Lower lobe of right lung (tissue), 2 donors: ENCODE measurements around the gene MROH7. TPM values are rescaled to one million over a fixed set of nuclear protein-coding genes. Genes with fewer than 3 reads are reported as not detected.

Experiments used
- ATAC-seq, 2 donors: fragments of 200-7000 bp; cut with Tn5 transposase; one replicate each; pipeline ENCODE4 v1.9.1; 2020 to 2022; ENCODE audit warnings: mild to moderate bottlenecking in 2 of 2, moderate library complexity in 2 of 2
- DNase-seq: peaks from one replicate; pipeline ENCODE4 v3.0.0-alpha.2; 2020
- H3K27ac ChIP-seq: fragments of 200-600 bp; one replicate; pipeline ENCODE4 v1.8.0; 2022
- H3K27me3 ChIP-seq: fragments of 200-600 bp; one replicate; pipeline ENCODE4 v1.8.0; 2022; ENCODE audit warnings: low read depth
- H3K36me3 ChIP-seq: fragments of 200-600 bp; one replicate; pipeline ENCODE4 v1.8.0; 2022; ENCODE audit warnings: mild to moderate bottlenecking
- H3K4me1 ChIP-seq: fragments of 200-600 bp; one replicate; pipeline ENCODE4 v1.8.0; 2022
- H3K4me3 ChIP-seq: fragments of 200-600 bp; one replicate; pipeline ENCODE4 v1.8.0; 2022; ENCODE audit warnings: mild to moderate bottlenecking
- H3K9me3 ChIP-seq: fragments of 200-600 bp; one replicate; pipeline ENCODE4 v1.8.0; 2022
- intact Hi-C: fragments of 100-400 bp; cut with DNase I; formaldehyde crosslinking; loops from one replicate; pipeline ENCODE4 v1.11.0; 2022
- total RNA-seq: library from RNA; stranded (reverse); fragmentation: NEBNext Ultra II Directional; extraction: Animal tissue kit (Norgen Biotek cat#: 25700); gene quantifications from one replicate; pipeline ENCODE4 v1.2.1, GENCODE V29; 2021
- TF ChIP-seq, protein P1 (sequence below): fragments of 200-600 bp; IDR thresholded peaks from one replicate; pipeline ENCODE4 v1.8.0; 2022; ENCODE audit warnings: antibody characterized with exemption, mild to moderate bottlenecking
- donor health status: DM: no; HTN: yes; CAD: no; lungs with severe emphysema.

Gene MROH7
- total RNA-seq, 1 donor from 2014 or later, result 2.1 TPM

DNA sequence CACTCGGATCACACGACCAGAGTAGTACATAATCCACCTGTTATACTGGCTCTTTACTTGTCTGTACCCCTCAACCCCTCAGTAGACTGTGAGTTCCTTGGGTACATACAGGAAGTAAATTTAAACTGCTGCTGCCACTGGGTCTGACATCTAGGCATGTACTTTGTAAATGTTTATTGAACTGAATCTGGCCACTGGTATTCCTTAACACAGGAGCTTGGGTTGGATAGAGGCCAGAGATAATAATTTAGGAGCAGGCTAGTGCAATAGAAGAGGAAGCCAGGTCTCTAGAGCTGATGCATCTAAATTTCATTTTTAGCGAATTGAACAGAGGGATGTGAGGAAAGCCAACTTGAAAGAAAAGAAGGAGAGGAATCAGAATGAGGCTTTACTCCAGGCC lies 86.4 kb downstream of the MROH7 start:
- Histone ChIP-seq H3K27me3 (no peaks in the 10 kb centered on the region), H3K4me3 (no peak overlapping the region), H3K9me3 (no peaks in the 10 kb centered on the region), H3K4me1 (no peaks in the 10 kb centered on the region), H3K36me3 (peaks cover 97% of the 10 kb centered on the region), H3K27ac (no peak overlapping the region)
- DNase-seq, result no peak
- intact Hi-C loops, result no loop called here
- TF ChIP-seq, protein P1, sequence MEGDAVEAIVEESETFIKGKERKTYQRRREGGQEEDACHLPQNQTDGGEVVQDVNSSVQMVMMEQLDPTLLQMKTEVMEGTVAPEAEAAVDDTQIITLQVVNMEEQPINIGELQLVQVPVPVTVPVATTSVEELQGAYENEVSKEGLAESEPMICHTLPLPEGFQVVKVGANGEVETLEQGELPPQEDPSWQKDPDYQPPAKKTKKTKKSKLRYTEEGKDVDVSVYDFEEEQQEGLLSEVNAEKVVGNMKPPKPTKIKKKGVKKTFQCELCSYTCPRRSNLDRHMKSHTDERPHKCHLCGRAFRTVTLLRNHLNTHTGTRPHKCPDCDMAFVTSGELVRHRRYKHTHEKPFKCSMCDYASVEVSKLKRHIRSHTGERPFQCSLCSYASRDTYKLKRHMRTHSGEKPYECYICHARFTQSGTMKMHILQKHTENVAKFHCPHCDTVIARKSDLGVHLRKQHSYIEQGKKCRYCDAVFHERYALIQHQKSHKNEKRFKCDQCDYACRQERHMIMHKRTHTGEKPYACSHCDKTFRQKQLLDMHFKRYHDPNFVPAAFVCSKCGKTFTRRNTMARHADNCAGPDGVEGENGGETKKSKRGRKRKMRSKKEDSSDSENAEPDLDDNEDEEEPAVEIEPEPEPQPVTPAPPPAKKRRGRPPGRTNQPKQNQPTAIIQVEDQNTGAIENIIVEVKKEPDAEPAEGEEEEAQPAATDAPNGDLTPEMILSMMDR, result no peak
- ATAC-seq, result no peak

DNA sequence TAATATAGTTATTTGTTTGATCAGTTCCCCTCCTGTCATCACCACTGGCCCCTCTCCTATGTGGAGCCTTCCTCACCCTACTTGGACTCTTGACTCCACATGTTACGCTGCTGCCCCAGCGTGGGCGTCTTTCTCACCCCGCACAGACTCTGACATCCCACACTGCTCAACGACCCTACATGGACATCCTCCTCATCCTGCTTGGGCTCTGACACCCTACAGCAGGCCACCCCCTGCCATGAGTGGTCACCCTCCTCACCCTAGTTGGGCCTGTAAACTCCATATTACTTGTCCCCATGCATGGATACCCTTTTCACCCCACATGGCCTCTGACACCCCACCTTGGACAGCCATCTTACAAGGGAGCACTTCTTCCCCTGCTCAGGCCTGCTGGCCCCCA lies 95.1 kb downstream of the MROH7 start:
- peaks cover 98% of the 10 kb centered on the region for H3K36me3 ChIP-seq
- DNase-seq (no peak), ATAC-seq (no peak)
- H3K9me3 ChIP-seq, result no peaks in the 10 kb centered on the region
- TF ChIP-seq, protein P1, result no peak
- H3K27ac ChIP-seq, result no peak overlapping the region
- H3K4me3 ChIP-seq, result no peak overlapping the region
- intact Hi-C loops, result no loop called here
- H3K4me1 ChIP-seq, result no peaks in the 10 kb centered on the region
- H3K27me3 ChIP-seq, result no peaks in the 10 kb centered on the region

DNA sequence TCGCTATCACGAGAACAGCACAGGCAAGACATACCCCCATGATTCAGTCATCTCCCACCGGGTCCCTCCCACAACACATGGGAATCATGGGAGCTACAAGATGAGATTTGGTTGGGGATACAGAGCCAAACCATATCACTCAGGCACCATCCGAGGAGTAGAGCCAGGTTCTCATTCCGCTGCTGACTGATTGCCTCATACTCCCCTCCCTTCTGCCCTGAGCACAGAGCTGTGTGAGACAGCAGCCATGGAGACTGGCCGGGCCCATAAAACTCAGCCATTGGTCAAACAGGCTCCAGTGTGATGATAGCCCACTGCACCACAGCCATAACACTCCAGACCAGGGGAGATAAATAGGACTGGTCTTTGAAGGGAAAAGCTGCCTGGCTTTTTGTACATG lies 96.7 kb downstream of the MROH7 start:
- Histone ChIP-seq H3K9me3 (no peaks in the 10 kb centered on the region), H3K36me3 (peaks cover 97% of the 10 kb centered on the region), H3K4me3 (no peak overlapping the region), H3K27me3 (no peaks in the 10 kb centered on the region), H3K4me1 (no peaks in the 10 kb centered on the region), H3K27ac (no peak overlapping the region)
- DNase-seq (no peak), ATAC-seq (no peak)
- TF ChIP-seq, protein P1, result no peak
- intact Hi-C loops, result no loop called here

DNA sequence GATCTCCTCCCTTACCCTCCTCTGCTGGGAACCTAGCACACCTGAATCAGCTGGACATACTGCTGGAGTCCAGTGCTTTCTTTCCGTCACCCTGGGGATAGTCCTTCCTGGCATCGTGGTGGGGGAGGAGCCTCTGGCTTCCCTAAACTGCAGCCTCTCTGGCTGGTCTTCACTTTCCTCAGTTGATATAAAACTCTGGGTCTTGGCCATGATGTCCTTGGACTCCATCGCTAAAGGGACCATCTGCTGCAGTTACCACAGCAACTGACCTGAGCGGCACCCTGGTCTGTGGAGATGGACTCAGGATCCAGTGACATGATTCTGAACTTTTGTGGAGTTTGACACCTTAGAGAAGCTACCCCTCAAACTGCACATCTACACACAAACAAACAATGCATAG lies 99.9 kb downstream of the MROH7 start:
- DNase-seq (no peak), ATAC-seq (no peak)
- intact Hi-C loops, result no loop called here
- Histone ChIP-seq H3K36me3 (peaks cover 76% of the 10 kb centered on the region), H3K27ac (no peak overlapping the region), H3K9me3 (no peaks in the 10 kb centered on the region), H3K4me3 (no peak overlapping the region), H3K4me1 (no peaks in the 10 kb centered on the region), H3K27me3 (no peaks in the 10 kb centered on the region)
- TF ChIP-seq, protein P1, result no peak

DNA sequence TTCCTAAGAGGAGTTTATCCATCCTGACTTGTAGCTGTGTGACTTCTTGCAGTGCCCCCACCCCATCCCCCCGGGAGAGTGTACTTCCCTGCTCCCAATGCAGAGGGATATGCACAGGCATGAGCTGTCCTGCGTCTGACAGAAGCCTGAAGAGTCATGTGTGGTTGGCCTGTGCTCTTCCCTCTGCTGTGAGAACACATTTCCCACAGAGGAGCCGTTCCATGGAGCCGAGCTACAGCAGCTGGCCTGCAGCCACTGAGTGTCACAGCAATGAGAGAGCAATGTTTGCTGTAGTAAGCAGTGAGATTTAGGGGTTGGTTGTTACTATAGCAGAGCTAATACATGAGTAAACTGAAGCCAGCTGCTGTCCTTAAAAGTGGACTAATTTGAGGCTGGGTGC lies 100.7 kb downstream of the MROH7 start:
- DNase-seq (no peak), ATAC-seq (no peak)
- Histone ChIP-seq H3K27me3 (no peaks in the 10 kb centered on the region), H3K36me3 (peaks cover 69% of the 10 kb centered on the region), H3K9me3 (no peaks in the 10 kb centered on the region), H3K4me1 (no peaks in the 10 kb centered on the region), H3K27ac (no peak overlapping the region), H3K4me3 (no peak overlapping the region)
- TF ChIP-seq, protein P1, result no peak
- intact Hi-C loops, result no loop called here
